HEK293T (cell line): Measurements from ENCODE around the gene FUT1.
A peak's percentile ranks its signal among the peaks of the same experiment; 100 is the strongest.

Source experiments
- ARNT ChIP-seq: fragments of 450-650 bp; IDR thresholded peaks from 2 replicates; pipeline ENCODE4 v1.6.1; 2017; ENCODE audit warnings: mild to moderate bottlenecking
- BHLHE40 ChIP-seq: fragments of 450-650 bp; IDR thresholded peaks from 2 replicates; pipeline ENCODE4 v1.6.1; 2016; ENCODE audit warnings: mild to moderate bottlenecking, moderate library complexity, borderline replicate concordance
- CTBP1 ChIP-seq: fragments of 450-650 bp; IDR thresholded peaks from 2 replicates; pipeline ENCODE4 v1.6.1; 2016; ENCODE audit warnings: borderline replicate concordance
- ELF4 ChIP-seq: fragments of 450-650 bp; IDR thresholded peaks from 2 replicates; pipeline ENCODE4 v1.6.1; 2017; ENCODE audit warnings: antibody characterized with exemption
- FOXA1 ChIP-seq: fragments of 450-650 bp; IDR thresholded peaks from 2 replicates; pipeline ENCODE4 v1.6.1; 2016; ENCODE audit warnings: mild to moderate bottlenecking
- FOXK2 ChIP-seq: fragments of 450-650 bp; IDR thresholded peaks from 2 replicates; pipeline ENCODE4 v1.6.1; 2016; ENCODE audit warnings: mild to moderate bottlenecking
- FOXM1 ChIP-seq: fragments of 450-650 bp; IDR thresholded peaks from 2 replicates; pipeline ENCODE4 v1.6.1; 2017; ENCODE audit warnings: mild to moderate bottlenecking, borderline replicate concordance
- LEF1 ChIP-seq: fragments of 450-650 bp; IDR thresholded peaks from 2 replicates; pipeline ENCODE4 v1.6.1; 2017; ENCODE audit warnings: mild to moderate bottlenecking, borderline replicate concordance
- NFRKB ChIP-seq: fragments of 450-650 bp; IDR thresholded peaks from 2 replicates; pipeline ENCODE4 v1.6.1; 2016; ENCODE audit warnings: mild to moderate bottlenecking, moderate library complexity
- PKNOX1 ChIP-seq: fragments of 450-650 bp; IDR thresholded peaks from 2 replicates; pipeline ENCODE4 v1.6.1; 2016
- SP1 ChIP-seq: fragments of 450-650 bp; IDR thresholded peaks from 2 replicates; pipeline ENCODE4 v1.6.1; 2017
- TARDBP ChIP-seq: fragments of 450-650 bp; IDR thresholded peaks from 2 replicates; pipeline ENCODE4 v1.6.1; 2016
- ZNF384 ChIP-seq: fragments of 450-650 bp; IDR thresholded peaks from 2 replicates; pipeline ENCODE4 v1.6.1; 2016

GRCh38 chr19:48724796-48725753 is 27.4 kb downstream of the FUT1 start:
- TF ChIP-seq ARNT: no peak
- TF ChIP-seq BHLHE40: no peak
- no peak for TF ChIP-seq SP1
- TF ChIP-seq FOXM1: no peak
- TF ChIP-seq TARDBP: no peak
- no peak for TF ChIP-seq ZNF384
- no peak for TF ChIP-seq LEF1
- TF ChIP-seq ELF4: peak; percentile 27; the same call in 1 of the 2 replicates
- TF ChIP-seq FOXK2: no peak
- no peak for TF ChIP-seq FOXA1
- TF ChIP-seq NFRKB: no peak
- no peak for TF ChIP-seq CTBP1
- TF ChIP-seq PKNOX1: no peak
